Measurements from ENCODE around the gene PSAT1. TPM values are rescaled to one million over a fixed set of nuclear protein-coding genes. Genes with fewer than 3 reads are reported as not detected.

Gene PSAT1
- total RNA-seq, 1 donor from 2014 or later = 6.9 TPM

DNA sequence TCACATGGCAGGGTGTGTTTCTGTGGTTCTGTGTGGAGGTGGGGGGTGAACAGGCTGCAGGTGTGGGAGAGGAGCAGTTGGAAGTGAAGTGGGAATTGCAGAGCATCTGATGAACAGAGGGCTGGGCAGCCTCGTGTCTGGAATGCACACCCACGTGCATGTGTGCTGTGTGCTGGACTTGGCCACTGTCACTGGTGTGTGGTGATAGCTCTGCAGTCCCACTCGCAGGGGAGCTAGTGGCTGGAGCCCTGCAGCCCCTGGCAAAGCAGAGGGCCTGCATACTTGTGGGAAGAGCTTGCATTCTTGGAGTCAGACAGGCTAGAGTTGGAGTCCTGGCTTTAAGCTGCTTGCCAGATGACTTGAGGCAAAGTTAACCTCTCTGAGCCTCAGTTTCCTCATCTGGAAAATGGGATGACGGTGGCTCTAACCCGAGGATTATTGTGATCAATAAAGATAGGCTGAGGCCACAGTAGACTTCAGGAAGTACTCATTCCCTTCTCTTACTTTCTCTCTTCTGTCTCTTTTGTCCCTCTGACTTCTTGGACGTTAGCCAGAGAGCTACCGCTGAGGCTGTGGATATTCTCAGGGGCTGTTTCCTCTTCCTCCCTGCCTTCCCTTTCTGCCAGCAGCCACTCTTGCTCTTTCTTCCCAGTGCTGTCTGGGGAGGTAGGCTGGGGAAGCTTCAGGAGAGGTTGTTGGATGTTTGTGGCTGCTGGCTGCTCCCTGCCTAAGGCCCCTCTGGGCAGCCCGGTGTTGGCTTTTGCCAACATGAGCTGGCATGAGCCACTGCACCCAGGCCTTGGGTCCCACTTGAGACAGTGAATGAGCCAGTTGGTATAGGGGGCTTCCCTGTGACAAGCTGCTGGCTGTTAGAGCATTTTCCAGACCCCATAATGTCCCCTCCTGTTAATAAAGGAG is 18.3 kb downstream of the PSAT1 start:
- Histone ChIP-seq H3K27ac (no peak overlapping the region), H3K4me3 (no peak overlapping the region), H3K4me1 (no peaks in the 10 kb centered on the region), H3K36me3 (no peaks in the 10 kb centered on the region), H3K27me3 (no peaks in the 10 kb centered on the region), H3K9me3 (no peaks in the 10 kb centered on the region)
- no peak for TF ChIP-seq POLR2A (IDR thresholded peaks at IDR 0.05)
- intact Hi-C loops (cut with DNase I) = no loop called here
- no peak for DNase-seq (ENCODE audit: extremely low spot score in 2 of 2)

DNA sequence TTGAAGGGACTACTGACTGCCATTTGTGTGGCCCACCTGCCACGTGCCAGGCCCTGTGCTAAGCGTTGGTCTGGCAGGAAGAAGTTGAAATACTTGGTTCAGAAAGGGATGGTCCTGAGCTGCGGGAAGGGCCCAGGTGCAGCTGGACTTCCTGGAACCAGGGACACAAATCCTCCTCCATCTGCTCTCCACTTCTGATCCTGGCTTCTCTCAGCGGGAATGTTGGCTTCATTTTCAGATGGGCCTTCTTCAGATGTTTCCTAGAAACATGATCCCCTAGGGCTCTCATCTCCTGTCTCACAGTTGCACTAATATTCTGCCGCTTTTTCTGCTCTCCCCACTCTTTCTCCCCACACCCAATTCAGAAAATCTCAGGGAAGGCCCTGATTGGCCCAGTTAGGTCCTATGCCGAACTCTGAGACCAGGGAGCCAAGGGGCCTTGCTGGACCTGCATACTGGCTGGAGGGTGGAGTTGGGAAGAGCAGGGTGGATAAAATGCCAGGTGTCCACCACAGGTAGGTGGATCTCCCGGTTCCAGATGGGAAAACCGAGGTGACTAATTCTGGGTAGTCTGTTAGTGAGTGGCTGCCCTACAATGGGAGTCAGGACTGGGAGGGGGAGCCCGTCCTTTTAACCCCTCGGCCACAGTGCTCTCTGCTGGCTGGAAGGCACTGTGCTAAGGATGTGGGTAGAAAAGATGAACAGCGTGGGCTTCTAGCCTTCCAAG is 19.4 kb downstream of the PSAT1 start:
- Histone ChIP-seq H3K4me1 (no peaks in the 10 kb centered on the region), H3K36me3 (no peaks in the 10 kb centered on the region), H3K4me3 (no peak overlapping the region), H3K9me3 (no peaks in the 10 kb centered on the region), H3K27ac (no peak overlapping the region), H3K27me3 (no peaks in the 10 kb centered on the region)
- DNase-seq (ENCODE audit: extremely low spot score in 2 of 2) = no peak
- intact Hi-C loops (cut with DNase I) = no loop called here
- TF ChIP-seq, protein P1, sequence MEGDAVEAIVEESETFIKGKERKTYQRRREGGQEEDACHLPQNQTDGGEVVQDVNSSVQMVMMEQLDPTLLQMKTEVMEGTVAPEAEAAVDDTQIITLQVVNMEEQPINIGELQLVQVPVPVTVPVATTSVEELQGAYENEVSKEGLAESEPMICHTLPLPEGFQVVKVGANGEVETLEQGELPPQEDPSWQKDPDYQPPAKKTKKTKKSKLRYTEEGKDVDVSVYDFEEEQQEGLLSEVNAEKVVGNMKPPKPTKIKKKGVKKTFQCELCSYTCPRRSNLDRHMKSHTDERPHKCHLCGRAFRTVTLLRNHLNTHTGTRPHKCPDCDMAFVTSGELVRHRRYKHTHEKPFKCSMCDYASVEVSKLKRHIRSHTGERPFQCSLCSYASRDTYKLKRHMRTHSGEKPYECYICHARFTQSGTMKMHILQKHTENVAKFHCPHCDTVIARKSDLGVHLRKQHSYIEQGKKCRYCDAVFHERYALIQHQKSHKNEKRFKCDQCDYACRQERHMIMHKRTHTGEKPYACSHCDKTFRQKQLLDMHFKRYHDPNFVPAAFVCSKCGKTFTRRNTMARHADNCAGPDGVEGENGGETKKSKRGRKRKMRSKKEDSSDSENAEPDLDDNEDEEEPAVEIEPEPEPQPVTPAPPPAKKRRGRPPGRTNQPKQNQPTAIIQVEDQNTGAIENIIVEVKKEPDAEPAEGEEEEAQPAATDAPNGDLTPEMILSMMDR (IDR thresholded peaks at IDR 0.05) = no peak
- TF ChIP-seq POLR2AphosphoS5 (IDR thresholded peaks at IDR 0.05; ENCODE audit: insufficient read depth in 1 of 2, low read depth in 1 of 2) (no peak), POLR2A (IDR thresholded peaks at IDR 0.05) (no peak)

DNA sequence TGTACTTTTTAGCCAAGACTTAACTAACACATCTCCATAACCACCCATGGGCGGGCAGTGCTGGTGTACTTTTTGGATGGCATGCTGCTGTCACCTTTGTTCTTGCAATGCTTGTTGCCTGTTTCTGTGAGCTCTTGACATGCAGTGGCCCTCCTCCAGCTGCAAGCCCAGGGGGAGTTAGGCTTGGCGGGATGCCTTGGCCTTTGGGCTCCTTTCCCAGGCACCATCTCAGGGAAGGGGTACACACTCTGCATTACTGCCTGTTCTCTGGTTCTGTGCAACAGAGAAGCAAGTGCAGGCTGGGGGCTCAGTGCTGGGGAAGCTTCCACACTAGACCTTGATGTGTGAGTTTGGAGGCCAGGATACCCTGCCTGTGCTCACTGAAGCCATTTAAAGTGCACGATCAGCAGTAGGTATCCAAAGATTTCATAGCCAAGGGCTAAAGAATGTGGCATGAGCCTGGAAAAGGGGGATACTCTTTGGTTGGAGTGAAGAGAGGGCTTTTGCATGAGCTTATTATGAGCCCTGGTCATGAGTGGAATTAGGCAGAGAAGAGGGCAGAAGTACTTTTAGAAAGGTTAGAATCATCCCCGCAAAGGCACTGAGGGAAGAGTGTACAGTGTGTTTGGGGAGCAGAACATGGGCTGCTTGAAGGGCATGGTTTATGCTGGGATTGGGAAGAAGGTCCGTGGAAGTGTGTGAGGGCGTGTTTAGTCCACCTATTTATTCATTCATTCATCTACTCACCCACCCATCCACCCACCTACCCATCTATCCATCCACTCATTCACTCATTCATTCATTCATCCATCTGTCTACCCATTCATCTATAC is 22.5 kb downstream of the PSAT1 start:
- Histone ChIP-seq H3K27me3 (no peaks in the 10 kb centered on the region), H3K4me1 (no peaks in the 10 kb centered on the region)
- no peak for TF ChIP-seq POLR2A (IDR thresholded peaks at IDR 0.05)
- TF ChIP-seq, protein P1 (IDR thresholded peaks at IDR 0.05) = no peak
- TF ChIP-seq POLR2AphosphoS5 (IDR thresholded peaks at IDR 0.05; ENCODE audit: insufficient read depth in 1 of 2, low read depth in 1 of 2) = no peak

DNA sequence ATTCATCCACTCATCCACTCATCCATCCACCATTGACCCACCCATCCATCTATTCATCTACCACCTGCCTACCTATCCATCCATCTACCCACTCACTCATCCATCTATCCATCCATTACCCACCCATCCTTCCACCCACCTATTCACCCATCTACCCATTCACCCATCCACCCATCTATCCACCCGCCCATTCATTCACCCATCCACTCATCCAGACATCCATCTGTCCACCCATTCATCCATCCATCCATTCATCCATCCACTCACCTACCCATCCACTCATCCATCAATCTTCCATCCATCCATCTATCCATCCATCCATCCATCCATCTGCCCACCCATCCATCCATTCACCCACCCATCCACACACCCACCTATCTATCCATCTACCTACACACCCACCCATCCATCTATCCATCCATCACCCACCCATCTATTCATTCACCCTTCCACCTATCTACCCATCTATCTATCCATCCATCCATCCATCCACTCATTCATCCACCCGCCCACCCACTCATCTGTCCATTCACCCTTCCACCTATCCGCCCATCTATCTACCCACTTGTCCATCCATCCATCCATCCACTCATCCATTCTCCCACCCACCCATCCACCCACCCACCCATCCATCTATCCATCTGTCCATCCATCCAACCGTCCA is 23.2 kb downstream of the PSAT1 start:
- peak in 1 of 2 donors; percentile 28 for DNase-seq (ENCODE audit: extremely low spot score in 2 of 2)
- Histone ChIP-seq H3K27ac (no peak overlapping the region), H3K27me3 (no peaks in the 10 kb centered on the region), H3K9me3 (no peaks in the 10 kb centered on the region), H3K4me1 (no peaks in the 10 kb centered on the region), H3K4me3 (no peak overlapping the region), H3K36me3 (no peaks in the 10 kb centered on the region)
- TF ChIP-seq, protein P1 (IDR thresholded peaks at IDR 0.05) = no peak
- TF ChIP-seq POLR2A (IDR thresholded peaks at IDR 0.05) (no peak), POLR2AphosphoS5 (IDR thresholded peaks at IDR 0.05; ENCODE audit: insufficient read depth in 1 of 2, low read depth in 1 of 2) (no peak)
- intact Hi-C loops (cut with DNase I) = no loop called here

More for the DNA sequence above, 22.5 kb downstream of the PSAT1 start:
- no peak overlapping the region for H3K4me3 ChIP-seq
- no peaks in the 10 kb centered on the region for H3K36me3 ChIP-seq
- H3K9me3 ChIP-seq = no peaks in the 10 kb centered on the region
- intact Hi-C loops (cut with DNase I) = no loop called here
- H3K27ac ChIP-seq = no peak overlapping the region
- no peak for DNase-seq (ENCODE audit: extremely low spot score in 2 of 2)

Data from vagina (tissue), 2 donors.